Measurements from ENCODE around the gene TAMM41.
"Not testable (repeated sequence)": the region's sequence is repeated elsewhere in the genome, so short reads cannot be mapped to it uniquely, and the experiment has no call there.

TAMM41 gene

DNA sequence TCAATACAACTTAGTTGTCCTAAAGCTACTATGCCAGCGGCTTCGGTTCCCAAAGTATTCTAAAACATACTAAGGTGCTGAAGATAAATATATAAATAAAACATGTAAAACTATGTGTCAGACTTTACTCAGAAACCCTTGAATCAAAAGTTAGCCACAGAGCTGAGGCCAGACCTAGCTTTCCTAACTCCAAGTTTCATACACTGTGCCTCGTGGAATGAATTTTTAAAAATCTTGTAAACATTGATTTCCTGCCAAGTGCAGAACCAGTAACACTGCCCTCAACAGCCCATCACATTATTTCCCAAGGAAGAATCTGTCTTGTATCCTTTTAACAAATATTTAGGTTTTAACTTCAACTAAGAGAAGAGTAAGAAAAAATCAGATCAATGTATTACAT lies 36.4 kb downstream of the TAMM41 start:
- no peak for DNase-seq

- no peak for DNase-seq
Observed at GRCh38 chr3:11808231-11808630, 38.5 kb downstream of the TAMM41 start.

- DNase-seq = no peak
Observed at GRCh38 chr3:11807686-11808085, 39.0 kb downstream of the TAMM41 start.

DNA sequence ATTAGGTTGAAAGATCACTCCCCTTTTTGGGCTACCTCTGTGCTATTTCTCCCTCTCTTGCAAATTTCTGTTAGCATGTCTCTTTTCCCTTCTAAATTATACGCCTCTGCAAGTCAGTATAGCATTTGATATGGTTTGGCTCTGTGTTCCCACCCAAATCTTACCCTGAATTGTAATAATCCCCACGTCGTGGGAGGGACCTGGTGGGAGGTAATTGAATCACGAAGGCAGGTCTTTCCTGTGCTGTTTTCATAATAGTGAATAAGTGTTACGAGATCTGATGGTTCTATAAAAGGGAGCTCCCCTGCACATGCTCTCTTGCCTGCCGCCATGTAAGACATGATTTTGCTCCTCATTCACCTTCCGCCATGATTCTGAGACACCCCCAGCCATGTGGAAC lies 41.0 kb downstream of the TAMM41 start:
- no peak for DNase-seq

DNA sequence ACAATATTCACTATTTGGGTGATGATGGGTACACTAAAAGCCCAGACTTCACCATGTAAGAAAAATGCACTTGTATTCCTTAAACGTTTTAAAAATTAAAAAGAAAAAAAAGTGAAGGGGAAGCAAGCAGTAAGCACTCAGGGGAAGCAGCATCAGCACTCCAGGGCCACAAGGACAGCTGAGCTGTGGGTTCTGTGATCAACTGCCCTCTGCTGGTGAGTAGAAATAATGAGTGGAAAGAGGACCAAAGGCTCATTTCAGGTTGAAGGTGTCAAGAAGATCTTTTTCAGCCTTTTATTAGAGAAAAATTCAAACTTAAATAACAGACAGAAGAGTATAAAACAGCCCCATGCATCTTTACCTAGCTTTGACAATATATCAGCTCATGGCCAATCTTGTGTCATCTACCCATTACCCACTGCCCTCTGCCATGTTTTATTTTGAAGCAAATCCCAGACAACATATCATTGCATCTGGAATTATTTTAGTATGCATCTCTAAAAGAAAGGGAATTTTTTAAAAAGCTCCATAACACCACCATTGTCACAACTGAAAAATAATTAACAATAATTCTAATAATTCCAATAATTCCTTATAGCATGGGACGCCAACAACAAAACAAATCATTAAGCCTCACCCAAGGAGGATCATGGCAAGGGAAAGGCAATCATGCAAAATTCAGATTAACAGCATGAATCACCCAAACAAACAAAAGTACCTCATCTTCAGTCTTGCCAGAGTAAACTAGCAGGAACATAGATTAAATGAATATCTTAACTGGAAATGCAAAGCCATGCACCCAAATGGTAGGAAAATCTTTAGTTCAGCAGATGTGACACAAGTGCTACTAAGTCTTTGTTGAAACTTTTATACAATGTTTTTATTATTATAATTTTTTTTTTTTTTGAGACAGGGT lies 42.5 kb downstream of the TAMM41 start:
- peak; percentile 61 for DNase-seq

GRCh38 chr3:11799791-11800190 lies 46.9 kb downstream of the TAMM41 start:
- no peak for DNase-seq

- no peak for DNase-seq
Observed at GRCh38 chr3:11794927-11795326, 51.8 kb downstream of the TAMM41 start.

DNA sequence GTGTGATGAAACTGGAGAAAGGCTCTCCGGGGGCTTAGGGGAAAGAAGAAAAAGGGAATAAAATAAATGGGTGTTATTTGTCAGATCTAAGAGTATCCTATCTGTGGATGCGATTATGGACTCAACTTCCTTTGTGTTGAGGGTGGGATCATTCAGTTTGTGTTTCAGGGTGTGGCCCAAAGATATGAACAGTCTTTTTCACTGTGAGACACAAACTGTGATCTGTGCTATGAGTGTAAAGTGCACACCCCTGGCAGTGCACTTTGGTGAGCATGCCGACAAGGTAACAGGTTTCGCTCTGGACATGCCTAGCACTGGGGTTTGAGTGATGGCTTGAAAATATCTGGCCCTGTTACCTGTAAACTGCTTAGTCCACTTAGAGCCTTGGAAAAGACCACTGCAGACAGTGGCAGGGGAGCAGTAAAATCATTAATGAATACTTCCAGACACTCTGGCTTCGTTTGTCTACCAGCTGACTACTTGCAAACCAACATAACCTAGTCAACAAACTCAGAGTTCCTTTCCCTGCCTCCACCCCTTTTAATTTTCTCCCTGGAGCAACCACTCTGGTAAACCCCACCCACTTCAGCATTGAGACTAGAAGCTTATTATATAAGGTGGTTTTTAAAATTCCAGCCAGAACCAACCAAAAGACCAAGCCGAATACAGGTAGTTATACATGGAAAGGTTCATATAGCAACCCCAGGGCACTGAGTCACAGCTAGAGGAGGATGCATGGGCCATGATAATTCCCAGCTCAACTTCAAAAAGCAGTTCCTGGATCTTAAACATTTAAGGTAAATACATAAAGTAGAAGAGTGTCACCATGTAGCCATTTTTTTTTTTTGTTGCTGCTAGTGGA lies 55.1 kb downstream of the TAMM41 start:
- DNase-seq = no peak

DNA sequence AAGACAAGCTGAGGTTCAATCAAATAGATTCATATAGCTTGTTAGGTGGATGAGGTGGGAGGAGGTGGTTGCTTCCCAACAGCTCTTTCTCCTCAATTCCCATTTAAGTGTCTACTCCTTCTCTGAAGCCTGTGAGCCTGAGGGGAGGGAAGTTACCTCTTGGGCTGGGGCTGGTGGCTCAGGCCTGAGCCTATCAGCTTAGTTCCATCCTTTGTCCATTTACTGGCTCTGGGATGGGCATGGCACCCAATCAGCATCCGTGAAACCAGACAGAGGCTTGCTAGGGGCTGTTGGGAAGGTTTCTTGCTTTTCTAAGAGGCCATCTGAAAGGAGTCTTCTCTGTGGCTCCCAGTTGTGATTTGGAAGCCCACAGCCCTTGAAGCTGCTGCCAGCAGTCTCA lies 57.3 kb downstream of the TAMM41 start:
- DNase-seq = no peak

DNA sequence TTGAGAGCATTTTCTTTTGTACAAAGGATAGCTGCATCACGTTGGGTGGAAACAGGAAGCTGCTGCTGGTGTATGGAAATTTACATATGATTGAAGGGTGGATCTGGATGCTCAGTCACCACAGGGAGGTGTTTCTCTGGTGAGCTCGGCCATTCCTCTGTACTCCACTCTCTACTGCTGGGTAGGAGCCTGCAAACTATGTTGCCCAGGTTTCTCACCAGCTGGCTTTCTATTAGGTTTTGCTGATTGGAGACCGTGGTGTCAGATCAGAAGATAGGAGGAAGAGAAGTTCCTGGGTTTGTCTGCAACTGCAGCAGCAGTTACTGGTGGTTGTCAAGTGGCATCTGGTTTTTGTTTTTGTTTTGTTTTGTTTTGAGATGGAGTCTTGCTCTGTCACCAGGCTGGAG lies 61.7 kb downstream of the TAMM41 start:
- no peak for DNase-seq

DNA sequence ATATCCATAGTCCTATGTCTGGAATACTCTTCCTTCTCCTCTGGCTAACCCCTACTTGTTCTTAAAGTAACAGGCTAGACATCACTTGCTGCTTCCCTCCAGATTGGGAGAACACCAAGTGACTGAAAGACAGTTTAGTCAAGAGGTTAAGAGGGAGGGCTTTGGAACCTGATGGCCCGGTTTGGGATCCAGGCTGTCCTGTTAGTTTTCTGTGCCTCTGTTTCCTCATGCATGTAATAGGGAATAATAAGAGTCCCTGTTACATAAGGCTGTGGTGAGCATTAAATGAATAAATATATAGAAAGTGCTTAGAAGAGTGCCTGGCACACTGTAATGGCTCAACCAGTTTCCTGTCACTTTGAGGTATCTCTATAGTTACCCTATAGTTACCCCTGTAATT lies 66.3 kb downstream of the TAMM41 start:
- DNase-seq = no peak

DNA sequence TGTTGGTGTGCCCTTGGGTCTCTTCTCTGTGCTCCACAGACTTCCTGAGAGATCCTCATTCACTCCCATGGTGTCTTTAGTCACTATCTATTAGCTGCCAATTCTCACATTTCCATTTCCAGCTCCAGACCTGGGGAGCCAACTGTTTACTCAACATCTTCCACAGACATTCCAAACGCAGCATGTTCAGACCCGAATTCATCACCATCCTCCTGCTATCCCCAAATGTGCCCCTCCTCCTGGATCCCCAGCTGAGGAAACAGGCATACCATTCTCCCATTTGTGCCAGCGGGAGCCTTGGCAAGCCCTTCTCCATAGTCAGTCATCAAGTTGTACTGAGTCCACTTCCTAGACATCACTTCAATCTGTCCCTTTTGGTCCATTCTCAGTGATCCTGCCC lies 67.1 kb downstream of the TAMM41 start:
- no peak for DNase-seq

DNA sequence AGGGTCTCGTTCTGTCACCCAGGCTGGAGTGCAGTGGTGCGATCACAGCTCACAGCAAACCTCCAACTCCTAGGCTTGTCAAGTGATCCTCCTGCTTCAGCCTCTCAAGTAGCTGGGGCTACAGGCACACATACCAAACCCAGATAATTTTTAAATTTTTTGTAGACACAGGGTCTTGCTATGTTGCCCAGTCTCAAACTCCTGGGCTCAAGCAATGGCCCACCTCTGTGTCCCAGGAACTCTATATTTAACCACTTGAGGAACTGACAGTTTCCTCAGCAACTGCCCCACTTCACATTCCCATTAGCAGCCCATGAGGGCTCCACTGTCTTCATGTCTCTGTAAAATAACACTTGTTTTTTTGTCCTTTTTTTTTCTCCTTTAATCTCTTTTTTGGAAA lies 68.4 kb downstream of the TAMM41 start:
- DNase-seq = no peak

- DNase-seq = no peak
Observed at GRCh38 chr3:11776346-11776745, 70.3 kb downstream of the TAMM41 start.

- DNase-seq = no peak
Observed at GRCh38 chr3:11775493-11775892, 71.2 kb downstream of the TAMM41 start.

GRCh38 chr3:11774296-11774877 lies 72.3 kb downstream of the TAMM41 start:
- peak; percentile 88 for DNase-seq

GRCh38 chr3:11771931-11772330 lies 74.8 kb downstream of the TAMM41 start:
- not testable (repeated sequence) for DNase-seq

DNA sequence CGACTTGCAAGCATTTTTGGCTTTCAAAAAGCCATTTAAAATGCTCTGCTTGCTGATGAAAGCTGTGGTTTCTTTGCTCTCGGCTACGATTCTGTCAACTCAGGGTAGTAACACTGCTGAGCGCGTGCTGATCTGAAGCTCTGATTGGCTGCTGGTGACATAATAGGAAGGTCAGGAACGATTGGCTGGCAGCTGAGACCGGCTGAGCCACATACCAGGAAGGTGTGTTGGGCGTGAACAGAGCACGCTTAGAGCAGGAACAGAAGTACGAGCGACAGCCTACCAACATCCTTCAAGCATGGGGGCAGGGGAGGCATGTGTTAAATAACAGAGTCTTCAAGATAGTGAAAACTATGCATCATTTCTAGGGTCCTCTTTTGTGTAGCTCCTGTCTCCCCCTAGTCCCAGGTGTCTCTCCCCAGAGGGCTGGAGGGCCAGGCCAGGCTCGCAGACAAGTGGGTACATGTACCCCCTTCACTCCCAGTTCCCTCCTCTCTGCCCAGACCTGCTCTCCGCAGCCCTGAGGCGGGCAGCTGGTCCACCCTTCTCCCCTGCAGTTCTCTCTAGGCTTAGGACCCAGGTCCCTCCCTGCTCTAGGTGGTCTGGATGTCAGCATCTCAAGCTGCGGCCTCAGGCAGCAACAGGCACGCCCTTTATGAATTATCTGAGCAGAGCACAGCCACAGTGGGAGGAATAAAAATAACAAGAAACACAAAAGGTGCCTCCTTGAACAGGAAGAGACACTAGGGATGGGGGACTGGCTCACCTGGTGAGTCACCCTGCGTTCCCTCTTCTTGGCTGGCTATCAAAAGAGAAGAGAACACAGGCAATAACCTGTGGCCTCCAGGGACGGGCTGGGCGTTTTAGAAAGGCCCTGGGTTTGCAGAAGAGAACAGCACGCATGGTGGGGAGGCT lies 76.0 kb downstream of the TAMM41 start:
- DNase-seq = peak; percentile 98

DNA sequence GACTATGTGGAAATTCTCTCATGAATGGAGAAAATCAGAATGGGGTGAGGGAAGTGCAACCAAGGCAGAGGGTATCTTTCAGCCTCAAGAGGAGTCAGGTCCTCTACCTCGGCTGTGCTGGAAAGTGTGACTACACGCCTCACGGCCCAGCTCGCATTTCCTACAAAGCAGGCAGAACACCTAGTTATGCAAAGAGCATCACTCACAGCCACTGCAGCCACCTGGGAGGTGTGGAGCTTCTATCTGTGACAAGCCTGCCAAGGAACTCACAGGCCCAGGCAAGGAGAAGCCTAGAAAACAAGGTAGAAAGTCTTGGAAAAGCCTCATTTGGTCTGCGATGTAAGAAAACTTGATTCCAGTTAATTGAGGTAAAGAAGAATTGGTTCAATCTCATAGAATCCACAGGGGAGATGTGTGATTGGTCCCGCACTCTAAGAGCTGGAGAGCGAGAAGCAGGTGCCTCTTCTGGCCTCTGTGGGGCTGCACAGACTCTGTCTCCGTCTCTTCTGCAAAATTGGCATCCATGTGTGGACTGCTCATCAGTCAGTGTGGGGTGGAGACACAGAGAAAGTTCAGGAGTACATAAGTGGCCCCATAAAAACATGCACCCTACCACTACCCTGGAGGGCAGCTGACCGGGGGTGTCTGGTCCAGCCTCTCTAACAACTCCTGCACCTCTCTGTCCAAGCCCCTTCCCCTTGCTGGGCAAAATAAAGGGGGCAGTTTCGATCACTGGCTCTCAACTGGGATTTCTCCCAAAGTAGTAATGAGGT lies 76.8 kb downstream of the TAMM41 start:
- no peak for DNase-seq

- DNase-seq = no peak
Observed at GRCh38 chr3:11768604-11769003, 78.1 kb downstream of the TAMM41 start.

DNA sequence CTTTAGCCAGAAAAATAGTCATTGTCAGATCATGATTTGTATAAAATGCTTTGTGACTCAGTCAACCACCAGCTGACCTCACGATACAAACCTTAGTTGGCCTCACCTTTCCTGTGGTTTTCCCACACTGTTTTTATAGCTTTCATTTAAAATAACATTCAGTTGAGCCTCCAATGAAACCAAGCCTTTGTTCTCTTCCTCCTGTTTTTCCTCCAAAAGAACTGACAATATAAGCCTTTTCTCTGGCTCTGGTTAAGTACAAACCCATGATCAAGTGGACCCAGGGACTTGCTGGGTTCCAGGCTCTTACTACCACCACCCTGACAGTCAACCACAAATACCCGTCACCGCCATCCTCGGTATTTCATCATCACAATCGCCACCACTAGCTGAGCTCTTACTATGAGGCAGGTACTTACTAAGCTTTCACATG lies 81.7 kb downstream of the TAMM41 start:
- DNase-seq = no peak

GRCh38 chr3:11759996-11760395 lies 86.7 kb downstream of the TAMM41 start:
- DNase-seq = no peak

All from islet precursor cell (in vitro differentiated cells).